Measurements from ENCODE around the gene CLDN34.

The CLDN34 gene, protein sequence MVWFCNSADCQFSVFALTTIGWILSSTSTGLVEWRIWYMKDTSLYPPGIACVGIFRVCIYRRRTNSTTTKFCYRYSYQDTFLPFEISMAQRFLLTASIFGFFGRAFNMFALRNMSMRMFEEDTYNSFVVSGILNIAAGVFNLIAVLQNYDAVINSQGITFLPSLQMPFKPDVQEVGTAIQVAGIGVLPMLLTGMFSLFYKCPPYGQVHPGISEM
- long read RNA-seq, donor 1: 0 reads
- long read RNA-seq, donor 2: 0 reads
- long read RNA-seq, donor 3: 0 reads
- long read RNA-seq, donor 4: 0 reads
- long read RNA-seq, donor 5: 0 reads
- long read RNA-seq, donor 6: 0 reads
- long read RNA-seq, donor 7, partial matches to known transcripts: 0 of 1 reads
- long read RNA-seq, donor 7, other reads (novel, unspliced or antisense): 0 of 1 reads
- long read RNA-seq, donor 8: 0 reads

DNA sequence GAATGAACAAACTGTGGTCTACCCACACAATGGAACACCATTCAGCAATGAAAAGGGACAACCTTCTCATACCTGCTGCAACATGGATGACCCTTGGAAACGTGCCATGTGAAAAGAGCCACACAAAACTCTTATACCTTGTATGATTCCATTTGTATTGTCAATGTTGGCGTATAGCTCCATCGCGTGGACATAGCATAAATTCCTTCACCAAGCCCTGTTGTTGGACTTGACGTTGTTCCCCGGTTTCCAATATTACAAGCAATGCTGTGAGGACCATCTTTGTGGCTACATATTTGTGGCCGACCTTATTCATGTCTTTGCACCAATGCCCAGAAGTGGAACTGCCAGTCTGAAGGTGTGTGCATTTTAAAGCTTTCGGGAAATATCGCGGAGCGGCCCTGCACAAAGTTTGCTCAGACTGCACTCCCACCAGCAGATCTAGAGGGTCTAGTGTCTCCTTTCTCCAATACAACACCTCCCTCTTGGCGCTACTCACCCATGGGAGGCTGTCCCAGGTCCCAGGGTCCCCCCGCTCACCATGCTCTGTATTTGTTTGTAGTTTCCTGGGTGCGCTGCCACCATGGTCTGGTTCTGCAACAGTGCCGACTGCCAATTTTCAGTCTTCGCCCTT, at the start of gene CLDN34:
TSS of gene CLDN34 (plus strand) at position 584 of the 634 bp plus-strand sequence. CDS start at position 584, 0 bp downstream.
- DNase-seq: no peak

DNA sequence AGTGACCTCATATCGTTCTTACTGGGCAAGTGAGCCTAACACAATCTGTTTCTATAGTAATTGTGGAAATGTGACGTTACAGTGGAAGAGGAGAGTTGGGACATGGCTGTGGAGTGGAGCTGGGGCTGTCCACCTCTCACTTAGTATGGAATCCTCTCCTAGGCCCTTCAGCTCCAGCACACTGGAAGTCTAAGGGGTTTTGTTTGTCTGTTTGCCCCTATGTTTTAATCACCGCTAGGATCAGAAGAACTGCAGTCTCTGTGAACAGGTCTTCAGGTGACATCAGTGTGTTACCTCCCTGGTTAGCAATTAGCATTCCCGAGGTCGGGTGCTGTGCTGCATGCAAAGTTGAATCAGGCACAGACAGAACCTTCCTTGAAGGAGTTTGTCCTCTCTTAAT, 49.3 kb upstream of the CLDN34 start:
- no peak for DNase-seq

DNA sequence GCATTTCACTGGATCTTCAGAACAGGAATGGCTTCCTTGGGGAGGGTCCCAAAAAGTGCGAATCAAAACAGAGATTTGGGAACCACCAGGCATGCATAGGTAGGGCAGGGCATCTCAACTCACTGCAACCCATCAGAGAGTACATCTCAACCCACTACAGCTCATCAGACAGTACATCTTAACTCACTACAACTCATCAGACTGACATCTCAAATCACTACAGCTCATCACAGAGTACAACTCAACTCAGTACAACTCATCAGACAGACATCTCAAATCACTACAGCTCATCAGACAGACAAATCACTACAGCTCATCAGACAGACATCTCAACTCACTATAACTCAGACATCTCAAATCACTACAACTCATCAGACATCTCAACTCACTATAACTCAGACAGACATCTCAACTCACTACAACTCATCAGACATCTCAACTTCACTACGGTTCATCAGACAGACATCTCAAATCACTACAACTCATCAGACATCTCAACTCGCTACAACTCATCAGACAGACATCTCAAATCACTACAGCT, 47.5 kb upstream of the CLDN34 start:
- DNase-seq: no peak

DNA sequence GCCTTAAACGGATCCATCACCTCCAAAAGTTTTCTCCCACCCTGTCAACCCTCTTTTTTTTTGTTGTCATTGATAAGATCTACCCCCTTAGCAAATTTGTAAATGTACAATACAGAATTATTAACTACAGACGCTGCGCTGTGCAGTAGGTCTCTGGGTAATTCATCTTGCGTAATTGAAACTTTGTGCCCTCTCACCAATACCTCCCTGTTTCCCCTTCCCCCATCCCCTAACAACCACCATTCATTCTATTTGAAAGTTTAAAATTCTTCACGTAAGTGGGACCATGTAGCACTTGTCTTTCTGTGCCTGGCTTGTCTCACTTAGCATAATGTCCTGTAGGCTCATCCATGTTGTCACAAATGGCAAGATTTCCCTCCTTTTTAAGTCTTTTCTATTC, 45.8 kb upstream of the CLDN34 start:
- no peak for DNase-seq

DNA sequence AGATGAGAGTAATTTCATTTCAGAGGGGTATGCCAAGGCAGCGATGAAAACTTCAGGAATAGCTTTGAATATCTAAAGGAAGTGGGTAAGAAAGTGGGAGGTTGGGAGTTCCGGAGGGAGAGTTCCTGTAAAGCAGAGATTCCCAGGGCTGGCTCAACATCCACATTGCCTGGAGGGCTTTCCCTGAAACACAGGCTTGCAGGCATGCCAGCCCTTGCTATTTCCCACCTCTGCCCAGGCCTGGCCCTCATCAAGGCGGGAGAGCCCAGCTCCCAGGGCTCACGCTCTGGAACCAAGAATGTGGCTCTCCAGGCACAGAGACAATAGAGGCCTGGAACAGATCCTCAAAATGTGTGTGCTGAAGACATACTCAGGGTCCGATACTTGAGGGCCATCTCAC, 43.8 kb upstream of the CLDN34 start:
- DNase-seq: no peak

DNA sequence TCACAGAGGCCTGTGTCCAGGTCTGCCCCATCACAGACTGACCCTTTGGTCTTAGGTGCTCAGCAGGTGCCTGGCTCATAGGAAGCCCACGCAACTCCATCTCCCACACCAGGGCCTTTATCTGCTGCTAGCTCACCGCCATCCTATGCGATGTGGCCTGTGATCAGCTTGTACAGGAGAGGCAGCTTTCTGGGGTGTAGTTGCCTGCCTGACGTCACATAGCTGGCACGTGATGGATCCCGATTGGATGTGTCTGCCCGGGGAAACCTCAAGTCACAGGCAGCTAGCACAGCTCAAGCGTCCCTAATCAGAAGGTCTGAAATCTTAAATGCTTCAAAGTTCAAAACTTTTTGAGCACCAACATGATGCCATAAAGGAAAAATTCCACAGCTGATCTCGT, 41.2 kb upstream of the CLDN34 start:
- DNase-seq: no peak

DNA sequence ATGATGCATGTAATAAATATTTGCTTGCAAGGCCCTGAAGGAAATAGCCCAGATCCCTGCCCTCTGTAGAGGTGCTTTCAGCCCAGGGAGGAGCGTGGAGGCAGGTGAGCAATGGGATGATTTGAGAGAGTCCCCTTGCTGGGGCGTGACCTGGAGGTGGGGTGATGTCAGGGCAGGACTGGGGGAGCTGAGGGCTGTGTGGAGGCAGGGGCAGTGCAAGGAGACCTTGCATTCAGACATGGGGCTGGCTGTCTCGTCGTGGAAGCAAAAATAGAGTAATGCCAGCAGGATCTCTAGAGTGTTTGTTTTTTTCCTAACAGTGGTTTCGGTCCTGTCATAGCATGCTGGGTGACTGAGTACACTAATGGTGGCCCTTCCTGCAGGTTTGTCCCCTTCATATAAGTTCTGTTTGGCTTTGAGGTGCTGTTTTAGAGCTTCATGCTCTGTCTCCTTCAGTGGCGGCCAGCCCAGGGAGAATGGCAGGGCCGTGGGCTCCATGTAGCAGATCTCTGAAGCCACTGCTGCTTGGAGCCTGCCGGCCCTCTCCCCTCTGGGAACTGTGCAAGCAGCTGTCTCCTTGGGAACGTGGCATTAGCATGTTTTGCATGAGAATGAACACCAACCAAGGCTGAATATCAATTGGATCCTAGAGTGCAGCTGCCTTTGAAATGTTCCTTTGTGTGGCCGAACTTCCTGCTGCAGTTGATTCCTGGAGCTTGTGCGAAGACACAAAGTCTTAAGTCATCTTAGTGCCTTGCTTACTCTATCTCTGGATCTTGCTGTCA, 39.3 kb upstream of the CLDN34 start:
- no peak for DNase-seq

DNA sequence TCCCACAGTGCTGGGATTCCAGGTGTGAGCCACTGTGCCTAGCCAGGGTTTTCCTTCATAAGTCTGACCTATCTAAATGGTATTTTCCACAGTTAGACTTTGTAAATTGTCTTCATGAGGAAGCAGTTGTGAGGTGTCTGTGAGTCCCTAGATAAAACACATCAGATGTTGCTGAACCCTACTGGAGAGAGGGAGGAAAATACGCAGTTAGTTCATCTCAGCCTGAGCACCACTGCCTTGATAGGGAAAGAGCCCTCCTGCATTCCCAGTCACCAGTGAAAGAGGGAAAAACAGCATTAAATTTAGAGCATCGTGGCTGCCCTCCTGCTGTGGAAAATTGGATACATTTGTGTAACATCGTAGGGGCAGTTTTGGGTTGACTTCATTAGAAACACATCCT, 31.7 kb upstream of the CLDN34 start:
- no peak for DNase-seq

DNA sequence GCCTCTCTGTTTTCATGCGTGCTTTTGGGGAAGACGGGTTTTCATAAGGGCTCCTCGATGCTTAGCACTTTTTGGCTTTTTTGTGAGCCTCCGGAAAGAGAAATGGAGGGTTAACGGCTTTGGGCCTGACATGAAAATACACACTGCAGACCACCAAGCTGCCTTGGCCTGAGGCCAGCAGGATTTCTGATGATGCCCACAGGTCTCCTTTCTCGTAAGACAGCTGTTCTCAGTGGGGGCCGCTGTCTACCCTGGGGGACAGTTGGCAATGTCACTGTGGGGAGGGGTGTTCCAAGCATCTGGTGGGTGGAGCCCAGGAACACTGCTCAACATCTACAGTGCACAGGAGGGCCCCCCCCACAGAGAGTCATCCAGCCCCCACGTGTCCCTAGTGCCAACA, 29.4 kb upstream of the CLDN34 start:
- DNase-seq: no peak

DNA sequence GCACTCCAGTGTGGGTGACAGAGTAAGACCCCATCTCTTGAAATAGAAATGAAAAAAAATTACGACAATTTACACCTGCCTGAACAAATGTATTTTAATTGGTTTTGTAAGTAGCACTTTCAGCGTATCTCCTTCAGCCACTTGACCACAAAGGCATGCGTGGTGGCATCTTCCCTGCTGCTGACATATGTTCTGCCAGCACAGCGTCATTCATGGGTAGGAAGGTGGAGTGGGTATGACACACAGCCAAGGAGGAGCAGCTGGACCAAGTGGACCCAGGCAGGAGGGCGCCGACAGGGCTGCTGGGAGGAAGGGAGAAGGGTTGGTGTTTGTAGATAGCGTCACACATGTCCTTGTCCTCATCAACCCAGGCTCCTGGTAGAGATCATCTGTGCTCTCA, 28.6 kb upstream of the CLDN34 start:
- DNase-seq: no peak

DNA sequence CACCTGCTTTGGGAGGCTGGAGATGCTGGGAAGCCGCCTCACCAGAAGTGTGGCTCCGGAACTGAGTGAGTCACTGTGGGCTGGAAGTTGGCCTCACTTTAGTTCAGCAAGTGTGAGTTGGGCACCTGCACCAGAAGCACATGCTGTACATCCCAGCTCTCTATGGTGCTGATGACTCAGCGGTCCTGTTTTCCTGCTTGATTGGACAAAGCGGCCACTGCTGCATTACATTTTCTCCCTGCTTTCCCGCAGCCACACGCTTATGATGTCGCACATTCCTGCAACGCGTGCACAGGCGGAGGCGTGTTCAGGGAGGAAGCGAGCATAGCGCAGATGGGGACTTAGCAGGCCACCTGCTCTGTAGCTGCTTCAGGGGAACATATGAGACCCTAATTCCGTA, 26.7 kb upstream of the CLDN34 start:
- DNase-seq: no peak

DNA sequence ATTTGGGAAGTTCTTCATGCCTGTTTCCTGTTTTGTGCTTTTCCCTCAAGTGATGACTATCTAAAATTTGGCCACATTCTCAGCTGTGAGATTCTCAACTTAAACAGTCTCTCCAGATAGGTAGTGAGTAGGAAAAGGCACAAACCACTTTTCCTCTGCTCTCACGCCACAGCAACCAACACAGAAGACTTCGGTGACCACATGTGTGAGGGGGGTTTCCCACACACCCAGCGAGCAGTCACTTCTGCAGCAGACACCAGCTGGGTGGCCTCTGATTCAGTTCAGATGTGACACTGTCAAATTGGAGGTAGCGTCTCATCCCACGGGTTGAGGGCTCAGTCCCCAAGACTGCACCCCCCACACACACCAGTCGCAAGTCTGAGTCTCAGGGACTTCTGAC, 25.1 kb upstream of the CLDN34 start:
- no peak for DNase-seq

DNA sequence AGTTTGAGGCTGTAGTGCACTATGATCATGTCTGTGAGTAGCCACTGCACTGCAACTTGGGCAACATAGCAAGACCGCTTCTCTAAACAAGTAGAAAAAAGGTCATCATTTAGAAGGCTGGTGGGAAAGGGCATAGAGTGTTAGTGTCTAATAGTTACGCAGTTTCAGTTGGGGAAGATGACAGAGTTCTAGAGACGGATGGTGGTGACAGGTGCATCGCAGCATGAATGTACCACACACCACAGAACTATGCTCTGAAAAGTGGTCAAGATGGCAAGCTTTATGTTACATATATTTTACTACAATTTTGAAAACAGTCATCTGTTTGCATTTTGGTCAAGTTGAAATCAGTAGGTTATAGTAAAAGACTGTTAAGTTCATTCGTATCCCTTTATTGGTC, 23.7 kb upstream of the CLDN34 start:
- DNase-seq: no peak

DNA sequence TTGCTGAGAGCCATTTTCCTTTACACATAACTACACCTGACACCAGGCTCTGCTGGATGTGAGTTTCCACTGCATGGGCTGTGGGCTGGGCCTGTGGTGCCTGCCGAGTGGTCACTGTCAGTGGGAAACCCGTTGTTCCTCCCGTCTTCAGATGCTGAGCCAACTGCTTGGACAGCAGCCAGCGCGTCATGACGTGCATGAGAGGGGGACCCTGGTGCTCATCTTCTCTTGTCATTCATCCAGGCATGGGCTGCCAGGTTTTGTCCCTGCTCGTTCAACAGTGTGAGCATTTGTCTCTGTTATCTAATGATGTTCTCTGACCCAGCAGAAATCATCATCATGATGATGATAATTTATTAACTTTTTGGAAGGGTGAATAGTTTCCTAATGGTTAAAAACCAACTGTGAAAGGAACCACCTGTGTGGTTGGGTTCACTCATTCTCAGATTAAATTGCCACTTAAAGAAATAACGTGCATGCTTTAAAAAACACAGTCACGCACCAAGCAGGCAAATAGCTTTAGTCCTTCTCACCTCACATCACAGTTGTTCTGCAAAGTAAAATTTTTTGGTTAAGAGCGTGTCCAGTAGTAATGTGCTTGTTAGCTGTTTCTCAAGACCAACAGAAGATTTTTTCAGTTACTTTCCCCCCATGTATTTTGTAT, 19.9 kb upstream of the CLDN34 start:
- DNase-seq: no peak

DNA sequence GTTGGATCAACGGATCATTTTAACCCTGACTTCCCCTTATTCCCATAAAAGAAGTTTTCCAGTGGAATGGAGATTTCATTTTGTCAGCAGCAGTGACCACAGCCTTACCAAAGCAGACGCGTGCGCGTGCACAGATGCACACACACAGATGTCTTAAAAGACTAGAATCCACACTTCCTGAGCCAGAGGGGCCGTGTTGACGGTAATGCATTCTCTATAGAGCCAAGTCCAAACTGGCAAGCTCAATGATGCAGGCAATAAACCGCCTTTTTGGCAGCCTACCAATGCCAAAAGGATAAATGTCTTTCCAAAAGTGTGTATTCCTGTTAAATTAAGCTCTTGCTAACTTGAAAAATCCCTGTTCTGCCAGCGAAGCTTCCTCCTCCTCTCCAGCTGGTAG, 18.8 kb upstream of the CLDN34 start:
- DNase-seq: no peak

DNA sequence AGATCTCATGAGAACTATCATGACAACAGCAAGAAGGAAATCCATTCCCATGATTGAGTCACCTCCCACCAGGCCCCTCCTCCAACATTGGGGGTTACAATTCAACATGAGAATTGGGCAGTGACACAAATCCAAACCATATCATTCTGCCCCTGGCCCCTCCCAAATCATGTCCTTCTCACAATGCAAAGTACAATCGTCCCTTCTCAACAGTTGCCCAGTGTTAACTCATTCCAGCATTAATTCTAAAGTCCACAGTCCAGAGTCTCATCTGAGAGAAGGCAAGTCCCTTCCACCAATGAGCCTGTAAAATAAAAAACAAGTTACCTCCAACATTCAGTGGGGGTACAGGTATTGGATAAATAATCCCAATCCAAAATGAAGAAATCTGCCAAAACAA, 14.9 kb upstream of the CLDN34 start:
- no peak for DNase-seq

DNA sequence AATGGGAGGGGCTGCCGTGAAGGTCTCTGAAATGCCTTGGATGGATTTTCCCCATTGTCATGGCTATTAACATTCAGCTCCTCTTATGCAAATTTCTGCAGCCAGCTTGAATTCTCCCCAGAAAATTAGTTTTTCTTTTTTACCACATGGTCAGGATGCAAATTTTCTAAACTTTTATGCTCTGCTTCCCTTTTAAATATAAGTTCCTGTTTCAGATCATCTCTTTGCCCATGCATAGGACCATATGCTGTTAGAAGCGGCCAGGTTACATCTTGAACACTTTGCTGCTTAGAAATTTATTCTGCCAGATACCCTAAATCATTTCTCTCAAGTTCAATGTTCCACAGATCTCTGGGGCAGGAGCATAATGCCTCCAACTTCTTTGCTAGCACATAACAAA, 13.8 kb upstream of the CLDN34 start:
- DNase-seq: no peak

DNA sequence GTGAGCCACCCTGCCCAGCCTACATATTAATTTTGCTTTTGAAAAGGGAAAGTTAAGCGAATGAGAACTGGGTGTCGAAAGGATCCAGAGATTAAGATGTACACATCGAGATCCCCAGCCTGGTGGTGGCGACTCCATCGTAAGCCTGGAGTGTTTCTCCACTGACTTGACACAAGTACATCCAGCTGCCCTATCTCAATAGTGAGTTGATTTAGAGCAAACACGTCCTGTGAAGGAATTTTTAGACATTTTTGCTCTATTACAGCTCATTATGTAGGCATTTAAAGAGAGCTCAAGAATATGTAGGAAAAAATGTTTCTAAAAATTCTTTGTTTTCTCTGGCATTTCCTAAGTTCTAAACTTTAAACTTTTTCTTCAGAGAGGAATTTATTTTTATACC, 11.7 kb upstream of the CLDN34 start:
- DNase-seq: no peak

DNA sequence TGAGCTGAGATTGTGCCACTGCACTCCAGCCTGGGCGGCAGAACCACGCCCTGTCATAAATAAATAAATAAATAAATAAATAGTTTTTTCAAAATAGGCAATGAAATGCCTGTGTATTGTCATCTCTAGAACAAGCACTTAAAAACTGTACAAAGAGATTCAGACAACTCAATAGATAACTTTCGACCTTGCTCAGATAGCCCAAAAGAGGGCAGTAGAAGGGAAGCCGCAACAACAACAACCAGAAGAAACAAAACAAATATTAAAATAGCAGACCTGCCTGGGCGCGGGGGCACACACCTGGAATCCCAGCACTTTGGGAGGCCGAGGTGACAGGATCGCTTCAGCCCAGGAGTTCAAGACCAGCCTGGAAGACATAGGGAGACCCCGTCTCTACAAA, 9.4 kb upstream of the CLDN34 start:
- no peak for DNase-seq

DNA sequence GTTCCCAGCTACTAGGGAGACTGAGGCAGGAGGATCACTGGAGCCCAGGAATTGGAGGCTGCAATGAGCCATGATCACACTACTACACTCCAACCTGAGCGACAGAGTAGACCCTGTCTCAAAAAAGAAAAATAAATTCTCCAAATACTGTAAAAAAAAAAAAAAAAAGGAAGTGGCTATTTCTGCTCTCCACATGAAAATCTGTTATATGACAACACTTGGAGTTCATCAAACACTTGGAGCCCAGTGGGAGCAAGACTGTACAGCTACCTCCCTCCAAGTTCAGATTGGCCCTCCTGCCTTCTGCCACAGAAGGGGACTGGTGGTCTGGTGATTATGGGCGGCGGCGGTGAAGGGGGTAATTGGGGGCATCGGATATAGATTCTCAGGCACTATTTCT, 9.0 kb upstream of the CLDN34 start:
- no peak for DNase-seq

DNA sequence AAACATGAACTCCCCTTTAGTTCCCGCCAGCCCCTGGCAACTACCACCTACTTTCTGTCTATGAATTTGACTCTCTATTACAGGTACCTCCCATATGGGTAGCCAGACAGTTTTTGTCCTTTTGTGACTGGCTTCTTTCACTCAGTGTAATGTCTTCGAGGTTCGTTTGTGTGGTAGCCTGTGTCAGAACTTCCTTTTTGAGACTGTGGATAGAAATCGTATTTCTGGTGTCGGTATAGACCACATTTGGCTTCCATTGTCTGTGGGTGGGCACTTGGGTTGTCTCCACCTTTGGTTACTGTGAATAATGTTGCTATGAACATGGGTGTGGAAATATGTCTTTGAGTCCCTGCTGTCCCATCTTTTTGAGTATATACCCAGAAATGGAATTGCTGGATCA, 5.4 kb upstream of the CLDN34 start:
- no peak for DNase-seq

DNA sequence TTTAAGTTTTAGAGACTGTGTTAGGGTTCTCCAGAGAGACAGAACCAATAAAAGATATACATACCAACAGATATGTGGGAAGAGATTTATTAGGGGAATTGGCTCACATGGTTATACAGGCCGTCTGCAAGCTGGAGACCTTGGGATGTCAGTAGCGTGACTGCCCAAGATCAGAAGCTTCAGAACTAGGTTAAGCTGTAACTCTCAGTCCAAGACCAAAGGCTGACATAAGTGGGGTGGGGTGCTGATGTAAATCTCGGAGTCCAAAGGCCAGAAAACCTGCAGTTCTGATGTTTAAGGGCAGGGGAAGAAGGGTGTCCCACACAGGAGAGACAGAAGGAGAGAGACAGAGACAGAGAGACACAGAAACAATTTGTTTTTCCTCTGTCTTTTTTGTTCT, 10.5 kb downstream of the CLDN34 start:
- DNase-seq: no peak

DNA sequence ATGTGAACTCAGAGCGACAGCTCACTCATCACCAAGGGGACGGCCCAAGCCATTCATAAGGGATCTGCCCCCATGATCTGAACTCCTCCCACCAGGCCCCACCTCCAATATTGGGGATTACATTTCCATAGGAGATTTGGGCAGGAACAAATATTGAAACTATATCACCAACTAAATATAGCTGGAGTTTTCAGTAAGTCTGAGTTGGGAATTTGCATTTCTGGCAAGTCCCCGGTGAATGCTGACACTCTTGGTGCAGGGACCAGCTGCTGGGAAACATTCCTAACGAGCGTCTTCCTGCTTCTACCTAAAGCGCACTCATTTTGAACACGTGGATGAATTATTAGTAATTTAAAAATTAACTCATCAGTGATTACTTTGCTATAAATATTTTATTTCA, 13.2 kb downstream of the CLDN34 start:
- no peak for DNase-seq

Data from right kidney (tissue), 9 donors.